T-helper 17 cell (primary cell): ENCODE results near the gene TRABD. TPM values are rescaled to one million over a fixed set of nuclear protein-coding genes. Genes with fewer than 3 reads are reported as not detected.

ENCODE experiments used
- ATAC-seq: fragments of 150-1000 bp; cut with Tn5 transposase; 2 replicates; pipeline ENCODE4 v1.10.0; 2021; ENCODE audit warnings: mild to moderate bottlenecking, moderate library complexity
- DNase-seq, 3 donors: peaks; one replicate each; pipeline versions ENCODE4 v3.0.0 to v3.0.0-alpha.2; 2020 to 2021
- H3K9me3 ChIP-seq: one replicate; pipeline ENCODE4 v1.7.0; 2013; ENCODE audit warnings: low read length, mild to moderate bottlenecking; ENCODE audit not compliant: control insufficient read depth, poor library complexity, severe bottlenecking
- H3K27ac Mint-ChIP-seq: one replicate; pipeline ENCODE4 v1.8.0; 2022; ENCODE audit warnings: mild to moderate bottlenecking, moderate library complexity, mixed read lengths
- H3K27me3 Mint-ChIP-seq: one replicate; pipeline ENCODE4 v1.8.0; 2022; ENCODE audit warnings: mixed read lengths
- H3K36me3 Mint-ChIP-seq: one replicate; pipeline ENCODE4 v1.8.0; 2022; ENCODE audit warnings: low read depth, mixed read lengths
- H3K4me1 Mint-ChIP-seq: one replicate; pipeline ENCODE4 v1.8.0; 2022; ENCODE audit warnings: mild to moderate bottlenecking, mixed read lengths
- H3K4me3 Mint-ChIP-seq: one replicate; pipeline ENCODE4 v1.8.0; 2022; ENCODE audit warnings: mild to moderate bottlenecking, moderate library complexity, mixed read lengths
- total RNA-seq, 4 donors: library from RNA in 2 of 4; stranded (reverse) in 2 of 4; gene quantifications; one replicate each; pipeline ENCODE4 v1.2.3 and lab custom pipeline; 2022 to 2026

The TRABD gene
- total RNA-seq, 2 donors from 2014 or later = 141 to 158 TPM

DNA sequence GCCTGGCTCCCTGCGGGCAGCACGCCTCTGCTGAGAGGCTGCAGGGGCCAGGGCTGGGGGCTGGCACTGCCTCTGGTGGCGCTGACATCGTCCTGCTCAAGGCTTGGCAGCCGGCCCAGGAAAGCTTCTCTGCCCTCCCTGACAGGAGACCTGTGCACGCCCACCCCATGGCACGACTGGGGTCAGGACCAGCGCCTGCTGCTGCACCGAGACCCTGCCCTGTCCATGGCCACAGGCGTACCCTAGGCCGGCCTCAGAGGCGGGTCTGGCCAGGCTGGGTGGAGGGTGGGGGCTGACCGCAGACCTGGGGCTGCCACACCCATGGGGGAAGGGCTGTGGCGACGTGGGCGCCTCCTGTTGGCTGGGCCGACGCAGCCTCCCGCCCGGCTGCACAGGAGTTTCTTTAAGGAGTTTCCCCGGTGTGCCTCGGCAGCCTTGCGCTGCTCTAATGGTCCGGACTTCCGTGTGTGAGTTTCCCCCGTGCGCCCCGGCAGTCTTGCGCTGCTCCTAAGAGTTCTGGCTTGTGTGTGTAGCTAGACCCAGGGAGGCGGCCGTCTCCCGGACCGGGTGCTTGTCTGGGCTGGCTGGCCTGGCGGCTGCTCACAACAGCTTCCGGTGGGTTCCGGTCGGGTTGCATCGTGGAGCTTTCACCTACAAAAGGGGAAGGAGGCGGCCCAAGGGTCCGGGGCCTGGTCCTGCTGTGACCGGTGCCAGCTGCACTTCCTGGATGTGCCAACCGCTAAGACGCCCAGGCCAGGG, 4.6 kb downstream of the TRABD start:
- Mint-ChIP-seq H3K27ac (peak overlapping the region; percentile 99), H3K4me3 (peak overlapping the region; percentile 95), H3K27me3 (no peaks in the 10 kb centered on the region), H3K4me1 (peaks cover 34% of the 10 kb centered on the region), H3K36me3 (peaks cover 3% of the 10 kb centered on the region)
- DNase-seq (peak; percentile 69 to 79 (median 76)), ATAC-seq (peak; percentile 66)
- no peaks in the 10 kb centered on the region for H3K9me3 ChIP-seq

DNA sequence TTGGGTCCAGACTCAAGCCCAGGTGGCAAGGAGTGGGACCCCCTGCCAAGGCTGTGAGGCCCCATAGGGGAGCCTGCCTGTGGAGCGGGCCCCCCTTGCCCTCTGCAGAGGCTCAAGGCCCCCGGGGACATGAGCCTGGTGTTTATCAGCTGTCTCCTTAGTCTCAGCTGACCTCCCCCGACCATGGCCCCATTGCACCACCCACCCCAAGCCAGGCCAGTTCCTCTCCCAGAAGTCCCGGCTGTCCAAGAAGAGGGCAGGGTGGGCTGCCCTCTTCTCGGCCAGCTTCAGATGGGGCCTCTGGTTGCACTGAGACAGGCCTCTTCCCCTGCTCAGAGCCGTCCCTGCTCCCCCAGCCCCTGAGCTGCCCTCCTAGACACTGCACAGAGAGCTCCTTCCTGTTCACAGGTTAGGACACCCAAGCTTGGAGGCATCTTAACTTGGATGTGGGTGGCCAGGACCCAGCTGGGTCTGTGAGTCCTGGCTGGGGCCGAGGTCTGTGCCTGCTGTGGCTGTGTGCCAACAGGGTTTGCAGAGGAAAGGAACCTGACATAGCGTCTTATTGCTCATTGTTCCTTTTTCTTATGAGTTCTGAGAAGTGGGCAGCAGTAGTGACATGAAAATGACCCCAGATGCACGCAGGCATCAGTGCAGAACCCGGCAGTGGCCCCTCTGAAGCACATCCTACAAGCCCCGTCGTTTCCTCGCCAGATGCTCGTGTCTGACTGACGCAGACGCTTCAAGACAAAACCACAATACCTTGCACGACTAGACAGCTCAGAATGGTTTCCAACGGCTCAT, 5.4 kb downstream of the TRABD start:
- Mint-ChIP-seq H3K4me3 (peak overlapping the region; percentile 95), H3K27me3 (no peaks in the 10 kb centered on the region), H3K4me1 (peaks cover 34% of the 10 kb centered on the region), H3K27ac (peak overlapping the region; percentile 99), H3K36me3 (peaks cover 3% of the 10 kb centered on the region)
- no peaks in the 10 kb centered on the region for H3K9me3 ChIP-seq
- ATAC-seq (peak; percentile 72), DNase-seq (peak; percentile 54 to 76 (median 68))

DNA sequence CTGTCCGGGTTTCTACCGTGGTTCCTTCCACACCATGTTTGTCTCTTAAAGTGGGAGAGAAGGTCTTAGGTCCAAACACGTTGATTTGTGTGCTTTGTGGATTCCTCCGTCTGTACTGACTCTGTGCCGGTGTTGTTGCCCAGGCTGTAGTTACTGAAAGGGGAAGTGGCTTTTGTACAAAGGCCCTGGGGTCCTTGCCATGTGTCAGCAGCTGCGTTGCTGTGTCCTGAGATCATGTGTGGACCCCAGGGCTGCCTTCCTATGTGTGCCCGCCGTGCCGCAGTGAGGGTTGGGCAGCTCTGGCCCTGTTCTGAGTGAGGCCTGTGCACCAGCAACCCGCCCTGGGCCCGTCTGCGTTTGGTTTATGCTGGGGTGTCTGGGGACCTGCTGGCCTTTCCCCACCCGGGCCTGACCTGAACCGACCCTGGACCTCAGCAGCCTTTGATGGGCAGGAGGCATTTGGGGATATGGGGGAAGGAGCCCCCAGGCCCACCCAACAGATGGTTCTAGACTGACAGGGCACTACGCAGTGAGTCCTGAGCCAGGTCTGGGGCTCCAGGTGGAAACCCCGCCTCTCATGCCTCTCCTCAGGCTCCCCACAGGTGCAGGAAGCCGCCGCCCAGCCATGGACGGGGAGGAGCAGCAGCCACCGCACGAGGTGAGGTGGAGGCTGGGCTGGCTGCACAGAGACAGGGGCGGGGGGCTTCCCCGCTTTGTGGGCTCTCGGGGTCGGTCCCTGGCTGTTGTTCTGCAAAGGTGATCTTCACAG, 6.9 kb downstream of the TRABD start:
- peak overlapping the region; percentile 99 for H3K27ac Mint-ChIP-seq
- DNase-seq (peak in 2 of 3 donors; percentile 56 to 59), ATAC-seq (peak; percentile 26)
- peak overlapping the region; percentile 95 for H3K4me3 Mint-ChIP-seq
- H3K36me3 Mint-ChIP-seq = no peaks in the 10 kb centered on the region
- no peaks in the 10 kb centered on the region for H3K27me3 Mint-ChIP-seq
- peaks cover 28% of the 10 kb centered on the region for H3K4me1 Mint-ChIP-seq
- no peaks in the 10 kb centered on the region for H3K9me3 ChIP-seq

DNA sequence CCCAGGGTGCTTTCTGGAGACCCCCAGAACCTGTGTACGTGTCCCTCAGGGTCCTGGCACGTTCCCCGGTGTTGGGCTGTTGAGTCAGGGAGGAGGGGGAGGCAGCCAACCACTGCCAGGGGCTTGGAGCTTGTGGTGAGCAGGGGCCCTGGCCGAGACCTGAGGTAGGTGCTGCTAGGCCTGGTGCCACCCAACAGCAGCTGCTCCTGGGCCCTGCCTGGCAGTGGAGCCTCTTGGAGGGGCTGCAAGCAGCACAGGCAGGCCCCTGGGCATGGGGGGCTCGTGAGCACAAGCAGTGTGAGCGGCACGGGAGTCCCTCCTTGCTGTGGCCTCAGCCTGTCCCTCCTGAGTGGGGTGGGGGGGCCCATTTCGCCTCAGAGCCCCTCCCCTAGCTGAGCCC, 7.9 kb downstream of the TRABD start:
- ATAC-seq (no peak), DNase-seq (no peak)
- no peaks in the 10 kb centered on the region for H3K36me3 Mint-ChIP-seq
- peaks cover 26% of the 10 kb centered on the region for H3K4me1 Mint-ChIP-seq
- H3K27me3 Mint-ChIP-seq = no peaks in the 10 kb centered on the region
- no peak overlapping the region for H3K4me3 Mint-ChIP-seq
- peak overlapping the region; percentile 99 for H3K27ac Mint-ChIP-seq
- no peaks in the 10 kb centered on the region for H3K9me3 ChIP-seq

DNA sequence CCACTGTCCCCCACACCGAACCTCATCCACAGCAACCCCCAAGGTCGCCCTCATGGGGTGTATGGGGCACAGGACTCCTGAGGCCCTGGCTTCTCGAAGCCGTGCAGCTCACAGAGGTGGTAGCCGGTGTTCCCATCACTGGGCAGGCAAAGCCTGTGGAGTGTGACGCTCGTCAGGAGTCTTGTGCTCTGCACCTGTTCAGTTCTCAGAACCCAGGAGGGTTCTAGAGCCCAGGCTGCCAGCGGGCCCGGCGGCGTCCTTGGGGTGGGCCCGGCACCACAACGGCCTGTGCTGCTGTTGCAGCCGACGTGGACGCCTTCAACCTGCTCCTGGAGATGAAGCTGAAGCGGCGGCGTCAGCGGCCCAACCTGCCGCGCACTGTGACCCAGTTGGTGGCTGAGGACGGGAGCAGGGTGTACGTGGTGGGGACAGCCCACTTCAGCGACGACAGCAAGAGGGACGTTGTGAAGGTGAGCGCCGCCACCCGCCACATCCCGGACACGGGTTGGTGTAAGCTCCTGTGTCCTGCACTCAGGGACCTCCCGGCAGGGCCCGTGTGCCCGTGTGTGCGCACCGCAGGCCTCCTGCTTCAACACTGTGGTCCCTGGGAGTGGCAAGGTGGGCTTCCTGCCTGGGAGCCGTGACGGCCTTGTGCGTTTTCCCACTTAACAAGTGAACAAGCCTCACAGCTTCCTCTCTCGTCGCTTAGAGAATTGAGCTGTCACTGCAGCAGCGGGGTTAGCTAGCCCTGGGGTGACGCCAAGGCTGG, 8.5 kb downstream of the TRABD start:
- no peak for DNase-seq
- Mint-ChIP-seq H3K36me3 (no peaks in the 10 kb centered on the region), H3K27ac (peak overlapping the region; percentile 87), H3K4me3 (no peak overlapping the region), H3K27me3 (no peaks in the 10 kb centered on the region), H3K4me1 (peaks cover 25% of the 10 kb centered on the region)
- H3K9me3 ChIP-seq = no peaks in the 10 kb centered on the region
- no peak for ATAC-seq

DNA sequence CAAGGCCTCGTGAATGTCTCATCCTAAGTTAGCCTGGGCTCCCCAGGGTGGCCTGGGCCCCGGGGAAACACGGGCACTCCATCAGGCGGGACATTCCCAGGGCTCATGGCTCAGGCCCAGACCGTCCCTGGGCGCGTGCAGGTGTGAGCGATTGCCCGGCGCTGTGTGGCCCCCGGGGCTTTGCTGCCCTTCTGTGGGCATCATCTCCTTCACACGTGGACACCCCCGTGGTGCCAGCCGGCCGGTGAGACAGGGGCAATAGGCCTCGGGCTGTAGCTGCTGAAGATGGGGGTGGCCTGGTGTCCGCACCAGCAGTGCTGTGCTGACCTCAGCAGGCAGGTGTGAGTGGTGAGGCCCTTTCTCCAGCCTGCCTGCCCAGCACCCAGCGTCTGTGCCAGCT, 10.5 kb downstream of the TRABD start:
- no peak for ATAC-seq
- Mint-ChIP-seq H3K4me1 (peaks cover 18% of the 10 kb centered on the region), H3K36me3 (no peaks in the 10 kb centered on the region), H3K4me3 (no peak overlapping the region), H3K27ac (peak overlapping the region; percentile 29), H3K27me3 (no peaks in the 10 kb centered on the region)
- H3K9me3 ChIP-seq = no peaks in the 10 kb centered on the region
- no peak for DNase-seq

DNA sequence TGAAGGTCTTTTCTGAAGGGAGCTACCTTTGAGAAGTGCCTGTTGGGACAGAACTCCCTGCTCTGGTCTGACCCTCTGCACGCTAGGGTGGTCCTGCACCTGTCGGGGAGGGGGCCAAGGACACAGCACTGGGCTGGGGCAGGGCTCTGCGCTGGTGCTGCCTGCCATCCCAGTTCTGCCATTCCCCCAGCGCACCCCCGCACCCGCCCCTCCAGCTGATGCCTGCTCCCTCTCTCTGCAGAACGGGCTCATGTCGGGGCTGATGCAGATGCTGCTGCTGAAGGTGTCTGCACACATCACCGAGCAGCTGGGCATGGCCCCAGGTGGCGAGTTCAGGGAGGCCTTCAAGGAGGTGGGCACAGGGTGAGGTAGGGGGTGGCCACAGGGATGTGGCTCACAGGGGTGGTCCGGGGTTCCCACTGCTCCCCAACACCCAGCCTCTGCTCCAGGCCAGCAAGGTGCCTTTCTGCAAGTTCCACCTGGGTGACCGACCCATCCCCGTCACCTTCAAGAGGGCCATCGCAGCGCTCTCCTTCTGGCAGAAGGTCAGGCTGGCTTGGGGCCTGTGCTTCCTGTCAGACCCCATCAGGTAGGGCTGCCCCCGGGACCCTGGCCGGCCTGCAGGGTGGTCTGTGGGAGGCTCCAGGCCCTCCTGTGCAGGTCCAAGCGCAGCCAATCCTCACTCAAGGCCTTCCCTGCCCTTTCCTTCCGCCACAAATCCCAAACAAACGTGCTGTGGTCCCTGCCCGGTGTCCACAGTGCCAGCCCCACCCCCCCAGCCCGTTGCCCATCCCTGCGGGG, 11.5 kb downstream of the TRABD start:
- Mint-ChIP-seq H3K4me1 (peaks cover 15% of the 10 kb centered on the region), H3K27me3 (no peaks in the 10 kb centered on the region), H3K36me3 (no peaks in the 10 kb centered on the region), H3K27ac (peak overlapping the region; percentile 29), H3K4me3 (no peak overlapping the region)
- H3K9me3 ChIP-seq = no peaks in the 10 kb centered on the region
- DNase-seq (no peak), ATAC-seq (no peak)

- Mint-ChIP-seq H3K27me3 (no peaks in the 10 kb centered on the region), H3K4me1 (peaks cover 9% of the 10 kb centered on the region), H3K4me3 (peak overlapping the region; percentile 15), H3K27ac (no peak overlapping the region), H3K36me3 (no peaks in the 10 kb centered on the region)
- no peaks in the 10 kb centered on the region for H3K9me3 ChIP-seq
- no peak for ATAC-seq
- DNase-seq = no peak
Observed at GRCh38 chr22:50197856-50198623, 12.3 kb downstream of the TRABD start.

DNA sequence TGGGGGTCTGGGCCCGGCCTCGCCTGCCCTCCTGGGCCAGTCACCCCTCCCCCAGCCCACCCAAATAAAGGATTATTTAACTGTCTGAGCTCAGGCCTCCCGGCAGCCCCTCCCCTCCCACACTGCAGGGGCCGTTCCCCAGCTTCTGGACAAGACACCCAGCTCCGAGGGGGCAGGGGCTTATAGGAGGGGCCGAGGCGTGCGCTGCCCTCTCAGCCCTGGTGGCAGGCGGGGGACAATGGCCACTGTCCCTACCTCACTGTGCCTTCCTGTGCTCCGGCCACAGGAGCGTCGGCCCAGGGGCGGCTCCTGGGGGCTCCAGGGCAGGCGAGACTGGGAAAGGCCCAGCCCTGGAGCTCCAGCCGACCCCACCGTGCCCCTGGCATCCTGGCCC, 12.9 kb downstream of the TRABD start:
- H3K9me3 ChIP-seq = no peaks in the 10 kb centered on the region
- Mint-ChIP-seq H3K27me3 (no peaks in the 10 kb centered on the region), H3K27ac (no peak overlapping the region), H3K4me3 (no peak overlapping the region), H3K4me1 (peaks cover 8% of the 10 kb centered on the region), H3K36me3 (no peaks in the 10 kb centered on the region)
- ATAC-seq (no peak), DNase-seq (no peak)

DNA sequence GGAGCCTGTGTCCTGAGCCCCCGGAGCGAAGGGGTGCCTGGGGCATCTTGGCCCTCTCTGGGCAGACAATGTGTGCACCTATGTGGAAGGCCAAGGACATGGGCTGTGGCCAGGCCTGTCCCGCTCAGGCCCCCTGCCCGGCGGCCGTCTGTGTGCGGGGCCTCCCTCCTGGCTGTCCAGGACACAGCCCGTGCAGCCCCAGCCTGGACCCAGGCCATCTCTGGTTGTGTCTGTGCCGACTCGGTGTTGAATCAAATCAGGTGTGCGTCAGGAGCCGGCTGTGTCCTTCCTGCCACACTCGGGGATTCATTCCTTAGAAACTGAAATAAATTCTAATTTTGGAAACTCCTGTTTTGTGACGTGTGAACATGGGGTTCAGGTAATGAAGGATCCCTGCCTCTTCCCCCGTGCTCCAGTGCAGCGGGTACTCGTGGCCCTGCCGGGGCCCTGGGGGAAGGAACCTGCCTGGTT, 13.6 kb downstream of the TRABD start:
- Mint-ChIP-seq H3K36me3 (no peaks in the 10 kb centered on the region), H3K4me1 (peaks cover 11% of the 10 kb centered on the region), H3K4me3 (peak overlapping the region; percentile 82), H3K27me3 (no peaks in the 10 kb centered on the region), H3K27ac (peak overlapping the region; percentile 41)
- no peaks in the 10 kb centered on the region for H3K9me3 ChIP-seq
- DNase-seq (no peak), ATAC-seq (no peak)

DNA sequence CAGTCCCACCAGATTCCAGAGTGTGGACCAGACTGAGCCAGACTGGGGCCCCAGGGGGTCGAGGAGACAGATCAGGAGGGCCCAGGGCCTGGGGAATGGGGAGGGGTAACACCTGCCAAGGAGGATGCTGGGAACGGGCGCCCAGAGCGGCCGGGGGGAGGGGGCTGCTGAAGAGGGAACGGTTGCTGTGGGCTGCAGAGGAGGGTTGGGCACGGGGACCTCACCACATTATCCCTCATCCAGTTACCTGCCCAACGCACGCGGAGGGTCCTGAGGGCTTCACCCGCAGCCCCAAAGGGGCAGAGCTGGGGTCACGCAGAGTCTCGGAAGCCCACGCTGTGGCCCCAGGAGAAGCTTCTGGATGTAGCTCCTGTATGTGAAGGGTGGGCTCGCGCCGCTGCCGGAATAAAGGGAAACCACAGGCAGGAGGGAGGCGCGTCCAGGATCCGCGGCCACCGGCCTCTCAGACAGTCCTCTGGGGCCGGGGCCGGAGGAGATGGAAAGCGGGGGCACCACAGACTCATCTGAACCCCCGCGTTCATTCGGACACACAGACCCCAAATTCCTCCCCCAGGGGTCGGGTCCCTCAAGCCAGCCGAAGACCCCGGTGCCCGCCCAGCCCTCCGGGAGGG, 14.2 kb downstream of the TRABD start:
- no peaks in the 10 kb centered on the region for H3K27me3 Mint-ChIP-seq
- peaks cover 2% of the 10 kb centered on the region for H3K36me3 Mint-ChIP-seq
- peak overlapping the region; percentile 82 for H3K4me3 Mint-ChIP-seq
- peaks cover 14% of the 10 kb centered on the region for H3K4me1 Mint-ChIP-seq
- no peaks in the 10 kb centered on the region for H3K9me3 ChIP-seq
- DNase-seq (no peak), ATAC-seq (no peak)
- H3K27ac Mint-ChIP-seq = peak overlapping the region; percentile 41
